Naive thymus-derived CD4-positive, alpha-beta T cell (primary cell): ENCODE measurements around the gene SLC16A12. TPM values are rescaled to one million over a fixed set of nuclear protein-coding genes. Genes with fewer than 3 reads are reported as not detected.
"Not testable (repeated sequence)": the region's sequence is repeated elsewhere in the genome, so short reads cannot be mapped to it uniquely, and the experiment has no call there.

ENCODE experiments used
- ATAC-seq: fragments of 150-1000 bp; cut with Tn5 transposase; 2 replicates; pipeline ENCODE4 v1.10.0; 2021; ENCODE audit warnings: mild to moderate bottlenecking, moderate library complexity
- CTCF ChIA-PET: fragments of 350-600 bp; sonication (Branson Sonifier 250); formaldehyde crosslinking; loops from one replicate; lab custom pipeline; 2021; ENCODE audit warnings: antibody characterized with exemption; lab: Charles Lee
- POLR2A ChIA-PET: fragments of 350-600 bp; sonication (Branson Sonifier 250); formaldehyde crosslinking; loops from one replicate; lab custom pipeline; 2021; ENCODE audit warnings: antibody characterized with exemption, inconsistent platforms; lab: Charles Lee
- DNase-seq, 9 donors: peaks; one replicate each; pipeline versions ENCODE4 v3.0.0 to v3.0.0-alpha.2; 2020 to 2022; ENCODE audit warnings: mixed read lengths in 1 of 9
- H3K27ac ChIP-seq: one replicate; pipeline ENCODE4 v1.7.0; 2013; ENCODE audit warnings: mild to moderate bottlenecking, low read depth, low read length, moderate library complexity
- H3K27me3 ChIP-seq, 2 donors: one replicate each; pipeline ENCODE4 v1.7.0; 2013; ENCODE audit warnings: low read length in 2 of 2, mild to moderate bottlenecking in 2 of 2, moderate library complexity in 2 of 2; ENCODE audit not compliant: control insufficient read depth in 2 of 2, insufficient read depth in 2 of 2
- H3K36me3 ChIP-seq, 3 experiments: 1 replicate in 2 of 3; 2 replicates in 1 of 3; pipeline ENCODE4 v1.7.0; 2013; ENCODE audit warnings: low read length in 3 of 3, mild to moderate bottlenecking in 3 of 3, moderate library complexity in 1 of 3; ENCODE audit not compliant: insufficient read depth in 3 of 3, control insufficient read depth in 2 of 3
- H3K4me1 ChIP-seq, 2 donors: one replicate each; pipeline ENCODE4 v1.7.0; 2013; ENCODE audit warnings: low read length in 2 of 2, mild to moderate bottlenecking in 2 of 2, moderate library complexity in 1 of 2; ENCODE audit not compliant: control insufficient read depth in 2 of 2, insufficient read depth in 2 of 2
- H3K4me3 ChIP-seq: 2 replicates; pipeline ENCODE4 v1.7.0; 2013; ENCODE audit warnings: mild to moderate bottlenecking, low read length
- H3K9me3 ChIP-seq, 3 experiments: 1 replicate in 2 of 3; 2 replicates in 1 of 3; pipeline ENCODE4 v1.7.0; 2013; ENCODE audit warnings: low read length in 3 of 3; ENCODE audit not compliant: control insufficient read depth in 2 of 3
- H3K27ac Mint-ChIP-seq, 9 donors: one replicate each; pipeline ENCODE4 v1.8.0; 2020 to 2022; ENCODE audit warnings: mixed read lengths in 9 of 9, mild to moderate bottlenecking in 8 of 9, moderate library complexity in 5 of 9, inconsistent platforms in 2 of 9
- H3K27me3 Mint-ChIP-seq, 5 donors: one replicate each; pipeline ENCODE4 v1.8.0; 2021 to 2022; ENCODE audit warnings: mixed read lengths in 5 of 5, mild to moderate bottlenecking in 1 of 5
- H3K36me3 Mint-ChIP-seq, 5 donors: one replicate each; pipeline ENCODE4 v1.8.0; 2020 to 2022; ENCODE audit warnings: mixed read lengths in 5 of 5, mild to moderate bottlenecking in 3 of 5, inconsistent platforms in 1 of 5
- H3K4me1 Mint-ChIP-seq, 7 donors: one replicate each; pipeline ENCODE4 v1.8.0; 2020 to 2022; ENCODE audit warnings: mixed read lengths in 7 of 7, mild to moderate bottlenecking in 3 of 7, inconsistent platforms in 1 of 7
- H3K4me3 Mint-ChIP-seq, 10 donors: one replicate each; pipeline ENCODE4 v1.8.0; 2020 to 2022; ENCODE audit warnings: mild to moderate bottlenecking in 10 of 10, mixed read lengths in 10 of 10, moderate library complexity in 6 of 10, inconsistent platforms in 2 of 10
- H3K9me3 Mint-ChIP-seq, 11 donors: one replicate each; pipeline ENCODE4 v1.8.0; 2020 to 2022; ENCODE audit warnings: mixed read lengths in 11 of 11, mild to moderate bottlenecking in 4 of 11, inconsistent platforms in 1 of 11, moderate library complexity in 1 of 11
- intact Hi-C, 2 donors: fragments of 100-400 bp; cut with micrococcal nuclease; formaldehyde crosslinking; loops; one replicate each; pipeline ENCODE4 v1.15.1; 2023
- polyA plus RNA-seq, 2 donors: library from polyadenylated mRNA; unstranded; fragments of 300-500 nt; fragmentation: Illumina TruSeq; gene quantifications; one replicate each; pipeline ENCODE4 v1.2.3, GENCODE V29; 2021
- total RNA-seq, 6 experiments: library from RNA in 5 of 6; stranded (reverse) in 5 of 6; gene quantifications; 1 replicate in 5 of 6; 2 replicates in 1 of 6; pipeline ENCODE4 v1.2.3 and lab custom pipeline; 2021 to 2026

The SLC16A12 gene
- total and polyA plus RNA-seq, 7 experiments from 2014 or later = not detected

GRCh38 chr10:89540420-89540949 is 5.1 kb upstream of the SLC16A12 start:
- no peak overlapping the region for H3K4me3 ChIP-seq
- no peaks in the 10 kb centered on the region for H3K9me3 ChIP-seq
- H3K4me1 ChIP-seq = no peaks in the 10 kb centered on the region
- peaks cover 0 to 4% (median under 1%) of the 10 kb centered on the region in 11 donors for H3K9me3 Mint-ChIP-seq
- ATAC-seq (no peak), DNase-seq (no peak)
- no peaks in the 10 kb centered on the region for H3K36me3 Mint-ChIP-seq
- H3K4me3 Mint-ChIP-seq = no peak overlapping the region
- H3K27me3 ChIP-seq = no peaks in the 10 kb centered on the region
- H3K27ac Mint-ChIP-seq = no peak overlapping the region
- peaks cover 34 to 50% (median 46%) of the 10 kb centered on the region in 5 donors for H3K27me3 Mint-ChIP-seq
- intact Hi-C loops = no loop called here
- H3K4me1 Mint-ChIP-seq = peaks cover 0 to 6% (median 4%) of the 10 kb centered on the region in 7 donors
- H3K36me3 ChIP-seq = no peaks in the 10 kb centered on the region
- ChIA-PET CTCF (interaction anchor here (0.7 kb wide), 1 partner anchor 779 kb away, joined by 3 read pairs; no protein-coding TSS in a partner anchor), POLR2A (no interaction called here)
- no peak overlapping the region for H3K27ac ChIP-seq

GRCh38 chr10:89537364-89537763 is 2.0 kb upstream of the SLC16A12 start:
- POLR2A ChIA-PET = no interaction called here
- Histone ChIP-seq H3K27me3 (no peaks in the 10 kb centered on the region), H3K27ac (no peak overlapping the region), H3K4me1 (no peaks in the 10 kb centered on the region), H3K9me3 (no peaks in the 10 kb centered on the region), H3K4me3 (no peak overlapping the region), H3K36me3 (no peaks in the 10 kb centered on the region)
- peaks cover 53 to 69% (median 66%) of the 10 kb centered on the region in 5 donors for H3K27me3 Mint-ChIP-seq
- H3K4me3 Mint-ChIP-seq = no peak overlapping the region
- CTCF ChIA-PET = no interaction called here
- no peak for DNase-seq
- ATAC-seq = no peak
- no peaks in the 10 kb centered on the region for H3K36me3 Mint-ChIP-seq
- peaks cover 0 to 17% (median 11%) of the 10 kb centered on the region in 7 donors for H3K4me1 Mint-ChIP-seq
- no peak overlapping the region for H3K27ac Mint-ChIP-seq
- intact Hi-C loops = no loop called here
- peaks cover 0 to 1% (median 0%) of the 10 kb centered on the region in 11 donors for H3K9me3 Mint-ChIP-seq

- Mint-ChIP-seq H3K9me3 (peaks cover 0 to 2% (median 0%) of the 10 kb centered on the region in 11 donors), H3K27me3 (peaks cover 53 to 79% (median 74%) of the 10 kb centered on the region in 5 donors), H3K4me3 (peak overlapping the region in 4 of 10 donors; percentile 32 to 46 (median 39)), H3K36me3 (no peaks in the 10 kb centered on the region), H3K4me1 (peaks cover 0 to 17% (median 11%) of the 10 kb centered on the region in 7 donors), H3K27ac (no peak overlapping the region)
- no peak for ATAC-seq
- H3K4me1 ChIP-seq = no peaks in the 10 kb centered on the region
- H3K27me3 ChIP-seq = no peaks in the 10 kb centered on the region
- ChIA-PET POLR2A (no interaction called here), CTCF (no interaction called here)
- no peak for DNase-seq
- intact Hi-C loops = no loop called here
- H3K36me3 ChIP-seq = no peaks in the 10 kb centered on the region
- no peak overlapping the region for H3K4me3 ChIP-seq
- H3K27ac ChIP-seq = no peak overlapping the region
- no peaks in the 10 kb centered on the region for H3K9me3 ChIP-seq
Observed at GRCh38 chr10:89536013-89536354, 590 bp upstream of the SLC16A12 start.

- Histone ChIP-seq H3K4me3 (no peak overlapping the region), H3K4me1 (no peaks in the 10 kb centered on the region), H3K9me3 (no peaks in the 10 kb centered on the region), H3K27me3 (no peaks in the 10 kb centered on the region), H3K36me3 (no peaks in the 10 kb centered on the region), H3K27ac (no peak overlapping the region)
- Mint-ChIP-seq H3K9me3 (peaks cover 0 to 2% (median 0%) of the 10 kb centered on the region in 11 donors), H3K27me3 (peaks cover 51 to 77% (median 72%) of the 10 kb centered on the region in 5 donors), H3K36me3 (no peaks in the 10 kb centered on the region), H3K27ac (no peak overlapping the region), H3K4me1 (peaks cover 0 to 17% (median 11%) of the 10 kb centered on the region in 7 donors), H3K4me3 (peak overlapping the region in 5 of 10 donors; percentile 12 to 66 (median 46))
- DNase-seq = no peak
- intact Hi-C loops = no loop called here
- ATAC-seq = no peak
- CTCF ChIA-PET = interaction anchor here (0.6 kb wide), 1 partner anchor 1219 kb away, joined by 3 read pairs; no protein-coding TSS in a partner anchor
- POLR2A ChIA-PET = no interaction called here
Observed at GRCh38 chr10:89534826-89535166, 598 bp downstream of the SLC16A12 start.

- Mint-ChIP-seq H3K27me3 (peaks cover 33 to 69% (median 64%) of the 10 kb centered on the region in 5 donors), H3K4me1 (peaks cover 0 to 17% (median 11%) of the 10 kb centered on the region in 7 donors), H3K27ac (no peak overlapping the region), H3K36me3 (no peaks in the 10 kb centered on the region), H3K4me3 (no peak overlapping the region), H3K9me3 (peaks cover 0 to 2% (median 0%) of the 10 kb centered on the region in 11 donors)
- CTCF ChIA-PET = no interaction called here
- Histone ChIP-seq H3K9me3 (no peaks in the 10 kb centered on the region), H3K36me3 (no peaks in the 10 kb centered on the region), H3K4me1 (no peaks in the 10 kb centered on the region), H3K4me3 (no peak overlapping the region), H3K27ac (no peak overlapping the region), H3K27me3 (no peaks in the 10 kb centered on the region)
- no peak for DNase-seq
- no peak for ATAC-seq
- intact Hi-C loops = no loop called here
- POLR2A ChIA-PET = no interaction called here
Observed at GRCh38 chr10:89532476-89532875, 2.9 kb downstream of the SLC16A12 start.

GRCh38 chr10:89531359-89531758 is 4.0 kb downstream of the SLC16A12 start:
- no peaks in the 10 kb centered on the region for H3K4me1 ChIP-seq
- DNase-seq = no peak
- no peaks in the 10 kb centered on the region for H3K36me3 ChIP-seq
- no peaks in the 10 kb centered on the region for H3K36me3 Mint-ChIP-seq
- H3K4me3 ChIP-seq = no peak overlapping the region
- H3K27me3 Mint-ChIP-seq = peaks cover 32 to 62% (median 53%) of the 10 kb centered on the region in 5 donors
- H3K27ac Mint-ChIP-seq = no peak overlapping the region
- CTCF ChIA-PET = no interaction called here
- POLR2A ChIA-PET = no interaction called here
- H3K9me3 Mint-ChIP-seq = peaks cover 0 to 2% (median 0%) of the 10 kb centered on the region in 11 donors
- H3K27me3 ChIP-seq = no peaks in the 10 kb centered on the region
- peaks cover 0 to 17% (median 10%) of the 10 kb centered on the region in 7 donors for H3K4me1 Mint-ChIP-seq
- no peaks in the 10 kb centered on the region for H3K9me3 ChIP-seq
- no peak for ATAC-seq
- H3K4me3 Mint-ChIP-seq = no peak overlapping the region
- intact Hi-C loops = no loop called here
- no peak overlapping the region for H3K27ac ChIP-seq

- H3K36me3 Mint-ChIP-seq, H3K4me3 ChIP-seq, H3K36me3 ChIP-seq, H3K9me3 Mint-ChIP-seq, POLR2A ChIA-PET, intact Hi-C loops, H3K27ac ChIP-seq, H3K27ac Mint-ChIP-seq, H3K27me3 ChIP-seq, H3K4me1 ChIP-seq, H3K4me3 Mint-ChIP-seq, H3K4me1 Mint-ChIP-seq, CTCF ChIA-PET, H3K9me3 ChIP-seq, DNase-seq, ATAC-seq: not testable (repeated sequence)
- peaks cover 23 to 53% (median 42%) of the 10 kb centered on the region in 5 donors for H3K27me3 Mint-ChIP-seq
Observed at GRCh38 chr10:89529711-89530110, 5.7 kb downstream of the SLC16A12 start.
